Activated naive CD8-positive, alpha-beta T cell (primary cell): ENCODE data around the gene ZNF562.

Experiments used
- H3K27ac Mint-ChIP-seq: one replicate; pipeline ENCODE4 v1.8.0; 2021; ENCODE audit warnings: mixed read lengths
- H3K27me3 Mint-ChIP-seq: one replicate; pipeline ENCODE4 v1.8.0; 2021; ENCODE audit warnings: mixed read lengths
- H3K36me3 Mint-ChIP-seq: one replicate; pipeline ENCODE4 v1.8.0; 2021; ENCODE audit warnings: mixed read lengths
- H3K4me1 Mint-ChIP-seq: one replicate; pipeline ENCODE4 v1.8.0; 2021; ENCODE audit warnings: low read depth, mixed read lengths
- H3K4me3 Mint-ChIP-seq: one replicate; pipeline ENCODE4 v1.8.0; 2021; ENCODE audit warnings: mild to moderate bottlenecking, mixed read lengths
- H3K9me3 Mint-ChIP-seq: one replicate; pipeline ENCODE4 v1.8.0; 2021; ENCODE audit warnings: low read depth, mixed read lengths

ZNF562 gene

DNA sequence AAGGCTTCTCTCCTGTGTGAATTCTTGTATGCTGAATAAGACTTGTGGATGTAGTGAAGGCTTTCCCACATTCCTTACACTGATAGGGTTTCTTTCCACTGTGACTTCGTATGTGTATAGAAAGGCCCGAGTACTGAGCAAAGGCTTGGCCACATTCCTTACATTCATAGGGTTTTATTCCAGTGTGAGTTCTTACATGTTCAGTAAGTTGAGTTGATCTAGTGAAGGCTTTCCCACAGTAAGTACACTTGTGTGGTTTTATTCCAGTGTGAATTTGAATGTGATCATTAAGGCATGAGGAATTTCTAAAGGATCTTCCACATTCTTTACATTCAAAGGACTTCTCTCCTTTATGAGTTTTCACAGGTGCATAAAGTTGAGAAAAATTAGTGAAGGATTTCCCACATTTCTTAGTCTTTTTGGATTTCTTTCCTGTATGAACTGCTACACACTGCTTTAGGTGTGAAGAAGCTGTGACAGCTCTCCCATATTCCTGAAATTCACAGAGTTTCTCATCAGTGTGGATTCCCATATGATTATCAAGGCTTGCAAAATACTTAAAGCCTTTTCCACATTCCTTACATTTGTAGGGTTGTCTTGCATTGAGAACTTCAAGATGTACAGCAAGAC is 64.3 kb downstream of the ZNF562 start:
- H3K4me3 Mint-ChIP-seq = no peak overlapping the region
- H3K27ac Mint-ChIP-seq = no peak overlapping the region
- peaks cover 48% of the 10 kb centered on the region for H3K36me3 Mint-ChIP-seq
- H3K9me3 Mint-ChIP-seq = peaks cover 9% of the 10 kb centered on the region
- peaks cover 1% of the 10 kb centered on the region for H3K4me1 Mint-ChIP-seq
- H3K27me3 Mint-ChIP-seq = no peaks in the 10 kb centered on the region

DNA sequence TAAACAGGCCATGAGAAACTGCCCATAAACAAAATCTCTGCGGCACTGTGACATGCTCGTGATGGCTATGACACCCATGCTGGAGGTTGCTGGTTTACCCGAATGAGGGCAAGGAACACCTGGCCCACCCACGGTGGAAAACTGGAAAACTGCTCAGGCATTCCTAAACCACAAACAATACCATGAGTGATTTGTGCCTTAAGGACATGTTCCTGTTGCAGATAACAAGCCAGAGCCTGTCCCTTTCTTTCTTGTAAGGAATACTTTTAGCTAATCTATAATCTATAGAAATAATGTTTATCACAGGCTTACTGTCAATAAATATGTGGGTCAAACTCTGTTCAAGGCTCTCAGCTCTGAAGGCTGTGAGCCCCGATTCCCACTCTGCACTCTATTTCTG is 66.0 kb downstream of the ZNF562 start:
- Mint-ChIP-seq H3K4me3 (no peak overlapping the region), H3K27me3 (no peaks in the 10 kb centered on the region), H3K4me1 (no peaks in the 10 kb centered on the region), H3K36me3 (peaks cover 42% of the 10 kb centered on the region), H3K9me3 (peaks cover 9% of the 10 kb centered on the region), H3K27ac (no peak overlapping the region)

DNA sequence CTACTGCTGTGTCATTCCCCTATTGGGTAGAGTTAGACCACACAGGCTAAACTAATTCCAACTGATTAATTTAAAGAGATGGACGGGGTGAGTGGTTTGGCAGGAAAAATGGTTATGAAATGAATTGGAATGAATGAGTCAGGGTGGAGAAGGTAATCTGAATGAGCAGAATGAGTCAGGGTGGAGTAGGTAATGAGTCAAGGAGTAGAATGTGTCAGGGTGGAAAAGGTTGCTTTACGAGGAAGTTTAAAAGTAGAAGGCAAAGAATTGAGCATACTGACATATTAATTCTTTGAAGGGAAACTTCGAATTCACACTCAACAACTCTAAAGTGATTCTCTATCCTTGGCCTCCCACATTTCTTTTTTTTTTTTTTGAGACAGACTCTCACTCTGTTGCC is 77.9 kb downstream of the ZNF562 start:
- Mint-ChIP-seq H3K27me3 (peaks cover 6% of the 10 kb centered on the region), H3K4me1 (no peaks in the 10 kb centered on the region), H3K36me3 (peaks cover 6% of the 10 kb centered on the region), H3K9me3 (no peaks in the 10 kb centered on the region), H3K4me3 (no peak overlapping the region), H3K27ac (peak overlapping the region; percentile 58)
